K562 (cell line): Measurements from ENCODE around the gene CAPZA1. TPM values are rescaled to one million over a fixed set of nuclear protein-coding genes. Genes with fewer than 3 reads are reported as not detected.

Experiments
- CBFA2T3 ChIP-seq: fragments of 450-650 bp; IDR thresholded peaks from 2 replicates; pipeline ENCODE4 v1.6.1; 2017
- CBX3 ChIP-seq, 2 experiments: IDR thresholded peaks; 1 replicate in 1 of 2; 2 replicates in 1 of 2; pipeline ENCODE4 v1.6.1; 2012; ENCODE audit warnings: inconsistent platforms in 2 of 2, low read length in 2 of 2, borderline replicate concordance in 1 of 2, control low read depth in 1 of 2
- DPF2 ChIP-seq: fragments of 450-650 bp; IDR thresholded peaks from 2 replicates; pipeline ENCODE4 v1.6.1; 2016
- GATAD2A ChIP-seq: fragments of 450-650 bp; IDR thresholded peaks from 2 replicates; pipeline ENCODE4 v1.6.1; 2017
- HDAC2 ChIP-seq: fragments of 450-650 bp; IDR thresholded peaks from 2 replicates; pipeline ENCODE4 v1.6.1; 2016; ENCODE audit warnings: mild to moderate bottlenecking
- HOXB6 ChIP-seq: fragments of 250-450 bp; sonication (Bioruptor Pico); IDR thresholded peaks from 2 replicates; pipeline ENCODE4 v1.5.1; 2022; ENCODE audit warnings: mild to moderate bottlenecking, borderline replicate concordance
- JUN ChIP-seq, 2 experiments: sonication (generic) in 1 of 2; formaldehyde crosslinking in 1 of 2; IDR thresholded peaks; 2 replicates each; pipeline versions ENCODE4 v1.6.1 to v1.8.0; 2012 to 2022; ENCODE audit warnings: borderline replicate concordance in 2 of 2, mild to moderate bottlenecking in 2 of 2, improper control_type of control experiment in 1 of 2, low read depth in 1 of 2, low read length in 1 of 2, missing genetic modification reagents in 1 of 2
- MXI1 ChIP-seq: IDR thresholded peaks from 2 replicates; pipeline ENCODE4 v1.6.1; 2011; ENCODE audit warnings: low read depth, mild to moderate bottlenecking, improper control_type of control experiment, low read length
- NR0B1 ChIP-seq: fragments of 450-650 bp; IDR thresholded peaks from one replicate; pipeline ENCODE4 v1.6.1; 2018; ENCODE audit warnings: mild to moderate bottlenecking, moderate library complexity; ENCODE audit not compliant: partially characterized antibody
- NR2C1 ChIP-seq, 2 experiments: fragments of 450-650 bp; IDR thresholded peaks; 2 replicates each; pipeline ENCODE4 v1.6.1; 2017; ENCODE audit warnings: mild to moderate bottlenecking in 2 of 2, antibody characterized with exemption in 1 of 2, inconsistent platforms in 1 of 2, missing compliant biosample characterization in 1 of 2, missing genetic modification characterization in 1 of 2
- NR2F6 ChIP-seq: fragments of 450-650 bp; formaldehyde crosslinking; IDR thresholded peaks from 2 replicates; pipeline ENCODE4 v1.4.0; 2020; ENCODE audit warnings: mild to moderate bottlenecking
- ZNF318 ChIP-seq, 2 experiments: fragments of 450-650 bp; IDR thresholded peaks; 2 replicates each; pipeline ENCODE4 v1.6.1; 2016; ENCODE audit warnings: mild to moderate bottlenecking in 2 of 2, borderline replicate concordance in 1 of 2, low read depth in 1 of 2, moderate library complexity in 1 of 2
- polyA plus RNA-seq, 8 experiments: library from polyadenylated mRNA; depleted of rRNA in 4 of 8; stranded (reverse) in 5 of 8; unstranded in 3 of 8; fragments of >200 nt; fragmentation: Nextera tagmentation in 2 of 8; fragmentation: Illumina TruSeq in 1 of 8; extraction: Ambion mirVana in 2 of 8; extraction: Trizol in 1 of 8; gene quantifications; 2 replicates each; pipeline versions ENCODE4 v1.2.1 to v1.2.3, GENCODE V29; 2011 to 2014; ENCODE audit warnings: inconsistent platforms in 1 of 8, missing spikeins in 1 of 8
- total RNA-seq, 7 experiments: library from RNA; depleted of rRNA in 6 of 7; stranded (reverse); fragments of >200 nt in 6 of 7; fragmentation: Illumina TruSeq in 2 of 7; extraction: Trizol in 2 of 7; gene quantifications; 2 replicates each; pipeline versions ENCODE4 v1.2.1 to v1.2.3, GENCODE V29; 2011 to 2021; ENCODE audit warnings: low replicate concordance in 1 of 7
- TF ChIP-seq, protein P1 (sequence below): fragments of 250-450 bp; sonication (Bioruptor Pico); IDR thresholded peaks from 2 replicates; pipeline ENCODE4 v1.8.0; 2022; ENCODE audit warnings: inconsistent platforms, mild to moderate bottlenecking, moderate library complexity, borderline replicate concordance

The CAPZA1 gene
- total and polyA plus RNA-seq, 9 of the 15 experiments (the other 6 are each of a cell fraction or from before 2014, with no cell fraction given): 237 to 1,020 (median 306) TPM

DNA sequence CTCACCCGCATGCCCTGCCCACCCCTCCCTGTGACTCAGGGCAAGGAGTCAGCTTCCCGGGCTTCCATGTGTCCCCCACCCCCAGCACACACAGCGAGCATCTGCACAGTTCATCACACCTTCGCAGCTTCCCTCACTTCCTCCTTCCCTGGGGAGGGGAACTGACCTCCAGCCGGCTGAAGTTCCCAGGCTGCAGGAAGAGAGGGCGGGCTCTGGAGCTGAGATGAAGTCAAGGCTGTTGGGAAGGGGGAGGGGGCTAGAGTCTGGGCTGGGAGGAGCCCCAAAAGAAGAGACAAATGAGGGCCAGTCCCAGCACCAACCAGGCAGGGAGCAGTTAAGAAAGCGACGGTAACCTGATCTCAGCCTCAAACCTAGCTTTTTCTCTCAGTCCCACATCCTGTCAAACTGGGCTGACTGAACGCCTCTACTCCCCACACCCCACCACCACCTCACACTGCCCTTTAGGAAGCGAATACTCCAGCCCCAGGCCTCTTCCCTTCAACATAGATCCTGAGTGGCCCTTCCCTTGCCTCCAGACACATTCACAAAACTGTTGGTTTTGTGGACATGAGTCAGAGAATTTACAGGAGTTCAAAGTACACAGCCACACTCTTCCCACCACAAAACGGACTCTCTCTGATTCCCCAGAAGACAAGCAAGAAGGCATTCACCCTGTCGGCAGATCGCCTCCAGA lies 85.4 kb downstream of the CAPZA1 start (continued):
- TF ChIP-seq ZNF318 (IDR thresholded peaks at IDR 0.05; ENCODE audit: borderline replicate concordance in 1 of 2, low read depth in 1 of 2) (peak in 1 of 2 experiments; percentile 27; a peak in 1 of 4 replicates), NR2F6 (CRISPR knock-in tag) (no peak), HDAC2 (peak; percentile 77; the same call in 1 of the 2 replicates), NR2C1 (IDR thresholded peaks at IDR 0.05) (0 out of 2 replicates have a peak, but pooled peaks have one; percentile 17), NR2C1 (tag; IDR thresholded peaks at IDR 0.05) (peak; percentile 27; the same call in 1 of the 2 replicates), DPF2 (peak; percentile 79), CBX3 (IDR thresholded peaks at IDR 0.05; ENCODE audit: borderline replicate concordance in 1 of 2, low read length in 2 of 2) (peak in 1 of 2 experiments; percentile 81; a peak in 1 of 3 replicates), CBFA2T3 (peak; percentile 56; the same call in 1 of the 2 replicates), JUN (IDR thresholded peaks at IDR 0.05; ENCODE audit: borderline replicate concordance, low read depth, low read length) (peak; percentile 56; the same call in 1 of the 2 replicates), JUN (CRISPR knock-in tag; IDR thresholded peaks at IDR 0.05; ENCODE audit: borderline replicate concordance) (no peak), GATAD2A (no peak; the same call in 1 of the 2 replicates), HOXB6 (CRISPR knock-in tag) (no peak), MXI1 (peak; percentile 15; the same call in 1 of the 2 replicates), NR0B1 (no peak)
- TF ChIP-seq, protein P1, sequence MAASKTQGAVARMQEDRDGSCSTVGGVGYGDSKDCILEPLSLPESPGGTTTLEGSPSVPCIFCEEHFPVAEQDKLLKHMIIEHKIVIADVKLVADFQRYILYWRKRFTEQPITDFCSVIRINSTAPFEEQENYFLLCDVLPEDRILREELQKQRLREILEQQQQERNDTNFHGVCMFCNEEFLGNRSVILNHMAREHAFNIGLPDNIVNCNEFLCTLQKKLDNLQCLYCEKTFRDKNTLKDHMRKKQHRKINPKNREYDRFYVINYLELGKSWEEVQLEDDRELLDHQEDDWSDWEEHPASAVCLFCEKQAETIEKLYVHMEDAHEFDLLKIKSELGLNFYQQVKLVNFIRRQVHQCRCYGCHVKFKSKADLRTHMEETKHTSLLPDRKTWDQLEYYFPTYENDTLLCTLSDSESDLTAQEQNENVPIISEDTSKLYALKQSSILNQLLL: no peak
